ENCODE data around the gene USP7. TPM values are rescaled to one million over a fixed set of nuclear protein-coding genes. Genes with fewer than 3 reads are reported as not detected.

USP7 gene
- total RNA-seq, 2 donors from 2014 or later = 114 to 140 TPM

- H3K36me3 ChIP-seq (ENCODE audit: control insufficient read depth, insufficient read depth, low read length) = peaks cover 95% of the 10 kb centered on the region
- peak; percentile 74 for DNase-seq
- Mint-ChIP-seq H3K4me3 (no peak overlapping the region), H3K9me3 (no peaks in the 10 kb centered on the region), H3K27ac (peak overlapping the region; percentile 67), H3K4me1 (peaks cover 27% of the 10 kb centered on the region), H3K36me3 (ENCODE audit: low read depth) (peaks cover 78% of the 10 kb centered on the region), H3K27me3 (ENCODE audit: insufficient read depth) (no peaks in the 10 kb centered on the region)
- H3K4me3 ChIP-seq (ENCODE audit: low read length) = no peak overlapping the region
- peaks cover 17% of the 10 kb centered on the region for H3K4me1 ChIP-seq (ENCODE audit: control insufficient read depth, insufficient read depth, low read length)
- H3K9me3 ChIP-seq (ENCODE audit: control insufficient read depth, low read length) = no peaks in the 10 kb centered on the region
- H3K9ac ChIP-seq (ENCODE audit: extremely low read depth, low read length, poor library complexity, severe bottlenecking) = no peak overlapping the region
- WGBS, 2 experiments (ENCODE audit: insufficient coverage in 1 of 2, insufficient read length in 1 of 2) = 87 to 93% methylated on average over 12 to 14 of the region's 14 CpGs
- H3K27ac ChIP-seq (ENCODE audit: low read depth, low read length) = no peak overlapping the region
- H3K27me3 ChIP-seq (ENCODE audit: control insufficient read depth, insufficient read depth, low read length, poor library complexity, severe bottlenecking) = no peaks in the 10 kb centered on the region
- TF ChIP-seq CTCF (conservative IDR thresholded peaks at IDR 0.05) = peak; percentile 74
These were observed 57.7 kb downstream of the USP7 start for GRCh38 chr16:8905795-8906591.

GRCh38 chr16:8905168-8905762 lies 58.4 kb downstream of the USP7 start:
- no peak for DNase-seq
- peaks cover 20% of the 10 kb centered on the region for H3K4me1 Mint-ChIP-seq
- H3K4me3 Mint-ChIP-seq = no peak overlapping the region
- H3K9me3 ChIP-seq (ENCODE audit: control insufficient read depth, low read length) = no peaks in the 10 kb centered on the region
- TF ChIP-seq CTCF (conservative IDR thresholded peaks at IDR 0.05) = peak; percentile 51
- no peak overlapping the region for H3K4me3 ChIP-seq (ENCODE audit: low read length)
- H3K9ac ChIP-seq (ENCODE audit: extremely low read depth, low read length, poor library complexity, severe bottlenecking) = no peak overlapping the region
- peaks cover 95% of the 10 kb centered on the region for H3K36me3 ChIP-seq (ENCODE audit: control insufficient read depth, insufficient read depth, low read length)
- no peak overlapping the region for H3K27ac Mint-ChIP-seq
- H3K9me3 Mint-ChIP-seq = no peaks in the 10 kb centered on the region
- no peak overlapping the region for H3K27ac ChIP-seq (ENCODE audit: low read depth, low read length)
- H3K27me3 Mint-ChIP-seq (ENCODE audit: insufficient read depth) = no peaks in the 10 kb centered on the region
- WGBS, 2 experiments (ENCODE audit: insufficient coverage in 1 of 2, insufficient read length in 1 of 2) = 88 to 93% methylated on average over 12 to 13 of the region's 13 CpGs
- peaks cover 10% of the 10 kb centered on the region for H3K4me1 ChIP-seq (ENCODE audit: control insufficient read depth, insufficient read depth, low read length)
- H3K36me3 Mint-ChIP-seq (ENCODE audit: low read depth) = peaks cover 79% of the 10 kb centered on the region
- no peaks in the 10 kb centered on the region for H3K27me3 ChIP-seq (ENCODE audit: control insufficient read depth, insufficient read depth, low read length, poor library complexity, severe bottlenecking)

- Histone ChIP-seq H3K4me1 (ENCODE audit: control insufficient read depth, insufficient read depth, low read length) (peaks cover 5% of the 10 kb centered on the region), H3K9ac (ENCODE audit: extremely low read depth, low read length, poor library complexity, severe bottlenecking) (no peak overlapping the region), H3K4me3 (ENCODE audit: low read length) (no peak overlapping the region), H3K27me3 (ENCODE audit: control insufficient read depth, insufficient read depth, low read length, poor library complexity, severe bottlenecking) (no peaks in the 10 kb centered on the region), H3K36me3 (ENCODE audit: control insufficient read depth, insufficient read depth, low read length) (peaks cover 95% of the 10 kb centered on the region), H3K27ac (ENCODE audit: low read depth, low read length) (no peak overlapping the region), H3K9me3 (ENCODE audit: control insufficient read depth, low read length) (no peaks in the 10 kb centered on the region)
- H3K4me1 Mint-ChIP-seq = peaks cover 12% of the 10 kb centered on the region
- H3K4me3 Mint-ChIP-seq = no peak overlapping the region
- no peak for TF ChIP-seq CTCF (conservative IDR thresholded peaks at IDR 0.05)
- H3K9me3 Mint-ChIP-seq = no peaks in the 10 kb centered on the region
- H3K27me3 Mint-ChIP-seq (ENCODE audit: insufficient read depth) = no peaks in the 10 kb centered on the region
- peaks cover 85% of the 10 kb centered on the region for H3K36me3 Mint-ChIP-seq (ENCODE audit: low read depth)
- no peak overlapping the region for H3K27ac Mint-ChIP-seq
- DNase-seq = no peak
- 96 to 100% methylated on average over 7 to 8 of the region's 8 CpGs for WGBS, 2 experiments (ENCODE audit: insufficient coverage in 1 of 2, insufficient read length in 1 of 2)
These were observed 59.7 kb downstream of the USP7 start for GRCh38 chr16:8904018-8904430.
